CD4-positive, alpha-beta T cell treated with Interleukin-15 for 1 hour (primary cell): ENCODE results near the gene PRODH2.
A peak's percentile ranks its signal among the peaks of the same experiment; 100 is the strongest.

Experiments
- DNase-seq: peaks from one replicate; pipeline ENCODE4 v3.0.0-alpha.2; 2020

The PRODH2 gene

GRCh38 chr19:35757231-35757748 lies 55.4 kb downstream of the PRODH2 start:
- no peak for DNase-seq

- DNase-seq = no peak
Measured at GRCh38 chr19:35756377-35757230, 56.0 kb downstream of the PRODH2 start, which contains the start of gene HSPB6. Gene HSPB6, minus strand, starts transcription at chr19:35757029. Its CDS starts 21 bp downstream, at chr19:35757008.

- peak; percentile 58 for DNase-seq
Measured at GRCh38 chr19:35755550-35756376, 56.9 kb downstream of the PRODH2 start.

GRCh38 chr19:35755131-35755549 lies 57.5 kb downstream of the PRODH2 start:
- no peak for DNase-seq

GRCh38 chr19:35754370-35755130 lies 58.1 kb downstream of the PRODH2 start:
- no peak for DNase-seq

- no peak for DNase-seq
Measured at GRCh38 chr19:35753634-35754369, 58.8 kb downstream of the PRODH2 start.

- DNase-seq = no peak
Measured at GRCh38 chr19:35752746-35753350, 59.8 kb downstream of the PRODH2 start.

- DNase-seq = no peak
Measured at GRCh38 chr19:35751839-35752745, 60.6 kb downstream of the PRODH2 start.

GRCh38 chr19:35750167-35750566 lies 62.5 kb downstream of the PRODH2 start:
- no peak for DNase-seq
